SK-N-SH (cell line): Measurements from ENCODE around the gene TP53BP1. TPM values are rescaled to one million over a fixed set of nuclear protein-coding genes. Genes with fewer than 3 reads are reported as not detected.

Experiments used
- CTCF ChIA-PET: fragments of 300-600, 350-600 bp; formaldehyde crosslinking; extraction: SDS; loops from one replicate; lab custom pipeline; 2021; lab: Yijun Ruan, JAX
- POLR2A ChIA-PET: fragments of 350-600 bp; sonication (Branson Sonifier 250); formaldehyde crosslinking; extraction: SDS; loops from one replicate; lab custom pipeline; 2020; ENCODE audit warnings: antibody characterized with exemption, inconsistent platforms; lab: Yijun Ruan, JAX
- DNase-seq: peaks from one replicate; pipeline ENCODE4 v3.0.0; 2012
- H2AFZ ChIP-seq: fragments of 200-600 bp; sonication (generic); 2 replicates; pipeline ENCODE4 v1.8.1; 2016; ENCODE audit warnings: antibody characterized with exemption, mild to moderate bottlenecking, low read depth
- H3F3A ChIP-seq: fragments of 200-600 bp; sonication (generic); replicated peaks from 2 replicates; pipeline ENCODE3; 2016; ENCODE audit warnings: antibody characterized with exemption, mild to moderate bottlenecking; ENCODE audit not compliant: insufficient read depth
- H3K27ac ChIP-seq, 2 experiments: fragments of 200-500 bp in 1 of 2; fragments of 200-600 bp in 1 of 2; sonication (Bioruptor generic) in 1 of 2; sonication (generic), shearing (Covaris generic) in 1 of 2; 2 replicates each; pipeline versions ENCODE4 v1.5.1 to v1.6.1; 2014 to 2016; ENCODE audit warnings: low read depth in 2 of 2, inconsistent platforms in 1 of 2, low read length in 1 of 2, mild to moderate bottlenecking in 1 of 2, mixed read lengths in 1 of 2
- H3K27me3 ChIP-seq: fragments of 200-600 bp; sonication (generic), shearing (Covaris generic); 2 replicates; pipeline ENCODE4 v1.6.1; 2016; ENCODE audit warnings: mixed run types; ENCODE audit not compliant: insufficient read depth
- H3K36me3 ChIP-seq, 2 experiments: fragments of 200-500 bp in 1 of 2; fragments of 200-600 bp in 1 of 2; sonication (Bioruptor generic) in 1 of 2; sonication (generic) in 1 of 2; replicated peaks in 1 of 2; 2 replicates each; pipeline versions ENCODE3 to v1.5.1; 2014 to 2016; ENCODE audit warnings: low read length in 1 of 2, mild to moderate bottlenecking in 1 of 2; ENCODE audit not compliant: insufficient read depth in 2 of 2, control insufficient read depth in 1 of 2
- H3K4me1 ChIP-seq, 2 experiments: fragments of 200-500 bp in 1 of 2; fragments of 200-600 bp in 1 of 2; sonication (Bioruptor generic) in 1 of 2; sonication (generic), shearing (Covaris generic) in 1 of 2; 2 replicates each; pipeline versions ENCODE4 v1.5.1 to v1.6.1; 2014 to 2016; ENCODE audit warnings: low read depth in 1 of 2, low read length in 1 of 2, mixed run types in 1 of 2; ENCODE audit not compliant: insufficient read depth in 2 of 2, control insufficient read depth in 1 of 2
- H3K4me2 ChIP-seq: fragments of 200-600 bp; sonication (generic), shearing (Covaris generic); 2 replicates; pipeline ENCODE4 v1.6.1; 2017; ENCODE audit warnings: mixed run types
- H3K4me3 ChIP-seq, 2 experiments: fragments of 200-500 bp in 1 of 2; fragments of 200-600 bp in 1 of 2; sonication (Bioruptor generic) in 1 of 2; sonication (generic), shearing (Covaris generic) in 1 of 2; 2 replicates each; pipeline versions ENCODE4 v1.5.1 to v1.8.1; 2014 to 2016; ENCODE audit warnings: low read depth in 2 of 2, inconsistent platforms in 1 of 2, low read length in 1 of 2, mild to moderate bottlenecking in 1 of 2, mixed read lengths in 1 of 2, moderate library complexity in 1 of 2
- H3K79me2 ChIP-seq: fragments of 200-600 bp; sonication (generic); 2 replicates; pipeline ENCODE4 v1.8.1; 2017; ENCODE audit warnings: mild to moderate bottlenecking; ENCODE audit not compliant: insufficient read depth
- H3K9ac ChIP-seq: fragments of 200-600 bp; sonication (generic); 2 replicates; pipeline ENCODE4 v1.6.1; 2017; ENCODE audit warnings: mixed run types
- H3K9me2 ChIP-seq: fragments of 200-600 bp; sonication (generic); 2 replicates; pipeline ENCODE4 v1.6.1; 2017; ENCODE audit warnings: mixed run types
- H3K9me3 ChIP-seq: fragments of 200-600 bp; sonication (generic); 2 replicates; pipeline ENCODE4 v1.6.1; 2017; ENCODE audit warnings: mixed run types, mild to moderate bottlenecking, moderate library complexity
- H4K20me1 ChIP-seq: fragments of 200-600 bp; sonication (generic); 2 replicates; pipeline ENCODE4 v1.6.1; 2017; ENCODE audit warnings: mild to moderate bottlenecking, mixed run types; ENCODE audit not compliant: insufficient read depth
- ELF1 ChIP-seq: IDR thresholded peaks from 2 replicates; pipeline ENCODE4 v1.4.0; 2012
- EP300 ChIP-seq, 2 experiments: IDR thresholded peaks; 2 replicates each; pipeline versions ENCODE4 v1.4.0 to v1.6.1; 2012; ENCODE audit warnings: borderline replicate concordance in 1 of 2, low read depth in 1 of 2, low read length in 1 of 2
- GATA2 ChIP-seq: sonication (generic); formaldehyde crosslinking; IDR thresholded peaks from 2 replicates; pipeline ENCODE4 v1.5.0; 2020; ENCODE audit warnings: mild to moderate bottlenecking, missing genetic modification reagents
- JUND ChIP-seq: IDR thresholded peaks from 2 replicates; pipeline ENCODE4 v1.4.0; 2012
- MEF2A ChIP-seq: IDR thresholded peaks from 2 replicates; pipeline ENCODE4 v1.4.0; 2012; ENCODE audit warnings: low read depth, borderline replicate concordance
- NFIC ChIP-seq: IDR thresholded peaks from 2 replicates; pipeline ENCODE4 v1.4.0; 2012; ENCODE audit warnings: borderline replicate concordance
- POLR2AphosphoS5 ChIP-seq: IDR thresholded peaks from 2 replicates; pipeline ENCODE4 v1.6.1; 2012; ENCODE audit warnings: low read depth, low read length
- RAD21 ChIP-seq: IDR thresholded peaks from 2 replicates; pipeline ENCODE4 v1.6.1; 2012; ENCODE audit warnings: mild to moderate bottlenecking, low read length
- RFX5 ChIP-seq: IDR thresholded peaks from 2 replicates; pipeline ENCODE4 v1.6.1; 2012; ENCODE audit warnings: mild to moderate bottlenecking, improper control_type of control experiment, low read length
- YY1 ChIP-seq: IDR thresholded peaks from 2 replicates; pipeline ENCODE4 v1.4.0; 2012; ENCODE audit warnings: low read depth, mild to moderate bottlenecking
- WGBS: methylation state at CpG from one replicate; pipeline ENCODE4 v1.1.6; 2017; ENCODE audit warnings: low lambda C conversion rate; 5-methylcytosine and 5-hydroxymethylcytosine counted together
- polyA plus RNA-seq, 3 experiments: library from polyadenylated mRNA; depleted of rRNA; stranded (reverse); fragments of >200 nt; gene quantifications; 2 replicates each; pipeline ENCODE4 v1.2.3, GENCODE V29; 2012
- TF ChIP-seq, protein P1 (sequence below): IDR thresholded peaks from 2 replicates; pipeline ENCODE4 v1.4.0; 2012; ENCODE audit warnings: low read depth, borderline replicate concordance
- TF ChIP-seq, protein P2 (sequence below): IDR thresholded peaks from 2 replicates; pipeline ENCODE4 v1.4.0; 2012; ENCODE audit warnings: low read depth
- TF ChIP-seq, protein P3 (sequence below): IDR thresholded peaks from 2 replicates; pipeline ENCODE4 v1.6.1; 2012; ENCODE audit warnings: mild to moderate bottlenecking, low read depth, low read length, moderate library complexity

Gene TP53BP1
- polyA plus RNA-seq, 1 of the 3 experiments (the other 2 are of a cell fraction), result 27.1 TPM

DNA sequence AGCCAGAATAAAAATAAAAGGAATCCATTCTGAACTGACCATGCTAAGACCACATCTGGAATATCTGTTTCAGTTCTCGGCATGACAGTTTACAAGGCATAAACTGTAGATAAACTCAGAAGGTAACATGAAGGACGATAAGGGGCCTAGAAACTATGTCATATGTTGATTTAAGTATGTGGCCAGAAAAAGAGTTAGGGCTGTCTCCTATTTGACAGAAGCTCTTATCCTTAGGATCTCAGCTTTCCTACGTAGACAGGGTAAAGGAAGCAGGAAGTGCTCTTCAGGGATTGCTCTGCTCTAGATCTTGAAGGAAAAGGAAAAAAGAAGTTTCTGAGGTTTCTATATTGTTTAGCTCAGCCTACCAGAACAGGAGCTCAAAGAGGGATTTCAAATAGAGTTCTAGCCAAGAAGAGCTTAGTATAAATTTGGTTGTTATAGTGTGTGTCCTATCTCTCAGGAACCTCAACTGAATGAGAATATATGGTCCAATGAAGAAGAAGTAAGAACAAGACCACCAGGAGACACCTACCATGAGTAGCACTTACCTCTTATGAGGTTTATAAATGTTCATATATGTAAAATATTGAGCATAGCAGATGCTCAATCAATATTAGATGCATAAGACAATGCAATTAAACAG, 59.2 kb downstream of the TP53BP1 start:
- peaks cover 5% of the 10 kb centered on the region for H3F3A ChIP-seq
- no peaks in the 10 kb centered on the region; a peak in 1 of 4 replicates for H3K4me1 ChIP-seq
- H4K20me1 ChIP-seq, result no peaks in the 10 kb centered on the region
- no peaks in the 10 kb centered on the region for H3K9me3 ChIP-seq
- DNase-seq, result no peak
- 84% methylated on average over 3 of the region's 3 CpGs for WGBS
- TF ChIP-seq, protein P1, sequence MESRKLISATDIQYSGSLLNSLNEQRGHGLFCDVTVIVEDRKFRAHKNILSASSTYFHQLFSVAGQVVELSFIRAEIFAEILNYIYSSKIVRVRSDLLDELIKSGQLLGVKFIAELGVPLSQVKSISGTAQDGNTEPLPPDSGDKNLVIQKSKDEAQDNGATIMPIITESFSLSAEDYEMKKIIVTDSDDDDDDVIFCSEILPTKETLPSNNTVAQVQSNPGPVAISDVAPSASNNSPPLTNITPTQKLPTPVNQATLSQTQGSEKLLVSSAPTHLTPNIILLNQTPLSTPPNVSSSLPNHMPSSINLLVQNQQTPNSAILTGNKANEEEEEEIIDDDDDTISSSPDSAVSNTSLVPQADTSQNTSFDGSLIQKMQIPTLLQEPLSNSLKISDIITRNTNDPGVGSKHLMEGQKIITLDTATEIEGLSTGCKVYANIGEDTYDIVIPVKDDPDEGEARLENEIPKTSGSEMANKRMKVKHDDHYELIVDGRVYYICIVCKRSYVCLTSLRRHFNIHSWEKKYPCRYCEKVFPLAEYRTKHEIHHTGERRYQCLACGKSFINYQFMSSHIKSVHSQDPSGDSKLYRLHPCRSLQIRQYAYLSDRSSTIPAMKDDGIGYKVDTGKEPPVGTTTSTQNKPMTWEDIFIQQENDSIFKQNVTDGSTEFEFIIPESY, result no peak
- TF ChIP-seq RAD21 (no peak), MEF2A (no peak), YY1 (no peak), EP300 (IDR thresholded peaks at IDR 0.05; ENCODE audit: borderline replicate concordance in 1 of 2, low read depth in 1 of 2, low read length in 1 of 2) (no peak), GATA2 (CRISPR knock-in tag) (no peak), ELF1 (no peak), POLR2AphosphoS5 (no peak), JUND (no peak), NFIC (no peak), RFX5 (no peak)
- TF ChIP-seq, protein P2, sequence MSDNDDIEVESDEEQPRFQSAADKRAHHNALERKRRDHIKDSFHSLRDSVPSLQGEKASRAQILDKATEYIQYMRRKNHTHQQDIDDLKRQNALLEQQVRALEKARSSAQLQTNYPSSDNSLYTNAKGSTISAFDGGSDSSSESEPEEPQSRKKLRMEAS, result no peak
- TF ChIP-seq, protein P3, sequence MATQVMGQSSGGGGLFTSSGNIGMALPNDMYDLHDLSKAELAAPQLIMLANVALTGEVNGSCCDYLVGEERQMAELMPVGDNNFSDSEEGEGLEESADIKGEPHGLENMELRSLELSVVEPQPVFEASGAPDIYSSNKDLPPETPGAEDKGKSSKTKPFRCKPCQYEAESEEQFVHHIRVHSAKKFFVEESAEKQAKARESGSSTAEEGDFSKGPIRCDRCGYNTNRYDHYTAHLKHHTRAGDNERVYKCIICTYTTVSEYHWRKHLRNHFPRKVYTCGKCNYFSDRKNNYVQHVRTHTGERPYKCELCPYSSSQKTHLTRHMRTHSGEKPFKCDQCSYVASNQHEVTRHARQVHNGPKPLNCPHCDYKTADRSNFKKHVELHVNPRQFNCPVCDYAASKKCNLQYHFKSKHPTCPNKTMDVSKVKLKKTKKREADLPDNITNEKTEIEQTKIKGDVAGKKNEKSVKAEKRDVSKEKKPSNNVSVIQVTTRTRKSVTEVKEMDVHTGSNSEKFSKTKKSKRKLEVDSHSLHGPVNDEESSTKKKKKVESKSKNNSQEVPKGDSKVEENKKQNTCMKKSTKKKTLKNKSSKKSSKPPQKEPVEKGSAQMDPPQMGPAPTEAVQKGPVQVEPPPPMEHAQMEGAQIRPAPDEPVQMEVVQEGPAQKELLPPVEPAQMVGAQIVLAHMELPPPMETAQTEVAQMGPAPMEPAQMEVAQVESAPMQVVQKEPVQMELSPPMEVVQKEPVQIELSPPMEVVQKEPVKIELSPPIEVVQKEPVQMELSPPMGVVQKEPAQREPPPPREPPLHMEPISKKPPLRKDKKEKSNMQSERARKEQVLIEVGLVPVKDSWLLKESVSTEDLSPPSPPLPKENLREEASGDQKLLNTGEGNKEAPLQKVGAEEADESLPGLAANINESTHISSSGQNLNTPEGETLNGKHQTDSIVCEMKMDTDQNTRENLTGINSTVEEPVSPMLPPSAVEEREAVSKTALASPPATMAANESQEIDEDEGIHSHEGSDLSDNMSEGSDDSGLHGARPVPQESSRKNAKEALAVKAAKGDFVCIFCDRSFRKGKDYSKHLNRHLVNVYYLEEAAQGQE, result no peak
- TF ChIP-seq, all 33 proteins: peak for 0
- H3K27ac ChIP-seq, result no peak overlapping the region
- H3K4me3 ChIP-seq, result no peak overlapping the region
- no peak overlapping the region for H3K9ac ChIP-seq
- H3K27me3 ChIP-seq, result no peaks in the 10 kb centered on the region
- no peaks in the 10 kb centered on the region for H3K79me2 ChIP-seq
- no peaks in the 10 kb centered on the region for H3K9me2 ChIP-seq
- ChIA-PET POLR2A (no interaction called here), CTCF (interaction anchor here (1.0 to 1.7 kb wide), 6 partner anchors 8 to 344 kb away, joined by 3 to 8 read pairs (median 3); no protein-coding TSS in a partner anchor)
- H3K4me2 ChIP-seq, result no peak overlapping the region
- H3K36me3 ChIP-seq, result peaks cover 68 to 73% of the 10 kb centered on the region in 2 experiments
- H2AFZ ChIP-seq, result no peak overlapping the region
